Right ventricle myocardium inferior (tissue), 1 donor: ENCODE results near the gene SFXN5. TPM values are rescaled to one million over a fixed set of nuclear protein-coding genes. Genes with fewer than 3 reads are reported as not detected.
"Not testable (repeated sequence)": the region's sequence is repeated elsewhere in the genome, so short reads cannot be mapped to it uniquely, and the experiment has no call there.

ENCODE experiments used
- ATAC-seq: fragments of 200-7000 bp; cut with Tn5 transposase; one replicate; pipeline ENCODE4 v1.9.1; 2020; ENCODE audit warnings: mild to moderate bottlenecking, moderate library complexity
- DNase-seq: peaks from one replicate; pipeline ENCODE4 v3.0.0; 2021; ENCODE audit errors: missing footprints
- intact Hi-C: fragments of 100-400 bp; cut with DNase I; formaldehyde crosslinking; loops from one replicate; pipeline ENCODE4 v1.11.0; 2022
- total RNA-seq: library from RNA; stranded (reverse); fragmentation: NEBNext Ultra II Directional; extraction: Animal tissue kit (Norgen Biotek cat#: 25700); gene quantifications from one replicate; pipeline ENCODE4 v1.2.1, GENCODE V29; 2021
- donor health status: DM: no; HTN: yes; CAD: no; lungs with severe emphysema.

SFXN5 gene
- total RNA-seq, 1 donor from 2014 or later = 9.6 TPM

- intact Hi-C loops = no loop called here
- ATAC-seq = no peak
- no peak for DNase-seq
Observed at GRCh38 chr2:73068147-73068546, 3.4 kb downstream of the SFXN5 start.

DNA sequence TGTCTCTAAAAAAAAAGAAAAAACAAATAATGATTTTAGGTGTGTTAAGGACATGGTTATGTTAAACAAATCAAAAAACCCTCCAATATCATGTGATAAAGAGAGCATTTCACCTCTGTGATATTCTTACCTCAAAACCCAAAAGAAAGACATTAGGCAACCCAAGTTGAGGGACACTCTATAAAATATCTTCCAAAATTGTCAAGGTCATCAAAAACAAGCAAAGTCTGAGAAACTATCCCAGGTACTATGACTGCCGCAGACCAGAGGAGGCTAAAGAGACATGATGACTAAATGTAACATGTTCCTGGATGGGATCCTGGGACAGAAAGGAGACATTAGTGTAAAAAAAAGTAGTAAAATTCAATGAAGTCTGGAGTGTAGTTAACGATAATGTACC lies 4.5 kb downstream of the SFXN5 start:
- intact Hi-C loops = no loop called here
- ATAC-seq = no peak
- no peak for DNase-seq

- ATAC-seq, DNase-seq, intact Hi-C loops: not testable (repeated sequence)
Observed at GRCh38 chr2:73065070-73065469, 6.4 kb downstream of the SFXN5 start.

- DNase-seq = no peak
- ATAC-seq = peak; percentile 53
- intact Hi-C loops = no loop called here
Observed at GRCh38 chr2:73063909-73064875, 7.3 kb downstream of the SFXN5 start.

- DNase-seq (no peak), ATAC-seq (no peak)
- intact Hi-C loops = no loop called here
Observed at GRCh38 chr2:73063472-73063871, 8.0 kb downstream of the SFXN5 start.

- DNase-seq = no peak
- intact Hi-C loops = no loop called here
- ATAC-seq = no peak
Observed at GRCh38 chr2:73059106-73059505, 12.4 kb downstream of the SFXN5 start.

DNA sequence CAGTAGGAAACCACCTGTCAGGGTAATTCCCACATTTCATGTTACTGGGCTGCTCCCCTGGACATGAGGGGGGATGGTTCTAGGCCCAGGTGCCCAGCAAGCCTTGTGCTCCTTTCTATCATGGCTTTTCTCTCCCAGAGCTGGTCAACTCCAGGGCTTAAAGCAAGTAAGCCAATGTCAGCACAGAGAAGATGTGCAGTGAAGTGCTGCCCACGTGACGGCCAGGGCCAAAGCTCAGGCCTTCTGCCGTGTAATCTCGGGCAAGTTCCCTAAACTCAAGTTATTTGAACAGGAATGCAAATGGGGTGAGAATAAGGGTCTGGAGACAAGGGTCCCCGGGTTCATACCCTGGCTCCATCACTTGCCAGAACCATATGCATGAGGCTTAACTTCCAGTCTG lies 16.5 kb downstream of the SFXN5 start:
- no peak for ATAC-seq
- intact Hi-C loops = no loop called here

DNA sequence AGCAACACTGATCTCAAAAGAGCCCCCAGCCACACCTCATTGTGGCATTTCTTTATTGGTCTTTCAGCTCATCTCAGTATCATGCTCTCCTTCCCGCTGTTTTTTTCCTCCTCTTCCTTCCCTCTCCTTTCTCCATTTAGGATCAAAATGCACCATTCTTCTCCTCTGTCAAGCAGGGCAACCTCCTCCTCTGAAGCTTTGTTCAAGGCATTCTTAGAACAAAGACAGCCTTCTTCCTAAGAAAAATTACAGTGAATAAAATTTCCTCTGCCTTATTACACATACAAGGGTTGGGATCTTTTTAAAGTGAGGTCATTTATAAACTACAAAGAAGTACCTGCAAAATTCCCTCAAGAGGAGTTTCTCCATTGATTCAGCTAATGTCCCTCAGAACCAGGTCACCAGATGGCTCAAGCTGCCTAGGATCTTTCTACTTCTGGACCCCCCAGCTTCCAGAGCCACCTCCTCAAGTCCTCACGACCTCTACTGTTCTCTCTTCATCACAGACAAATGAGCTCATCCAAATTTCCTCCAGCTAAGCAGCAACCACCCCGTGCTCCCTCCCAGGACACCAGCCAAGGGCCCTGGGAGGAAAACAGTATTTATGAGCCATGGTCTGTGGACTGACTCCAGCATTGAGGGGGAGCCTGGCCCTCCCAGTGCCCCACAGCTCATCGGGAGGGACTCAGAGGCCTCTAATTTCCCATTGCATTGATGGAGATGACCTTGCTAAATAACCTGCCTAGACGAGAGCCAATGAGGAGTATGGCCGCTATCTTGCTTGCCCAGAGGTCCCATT lies 18.0 kb downstream of the SFXN5 start:
- ATAC-seq = no peak
- intact Hi-C loops = no loop called here
- no peak for DNase-seq

More for the DNA sequence above, 16.5 kb downstream of the SFXN5 start:
- DNase-seq = no peak

DNA sequence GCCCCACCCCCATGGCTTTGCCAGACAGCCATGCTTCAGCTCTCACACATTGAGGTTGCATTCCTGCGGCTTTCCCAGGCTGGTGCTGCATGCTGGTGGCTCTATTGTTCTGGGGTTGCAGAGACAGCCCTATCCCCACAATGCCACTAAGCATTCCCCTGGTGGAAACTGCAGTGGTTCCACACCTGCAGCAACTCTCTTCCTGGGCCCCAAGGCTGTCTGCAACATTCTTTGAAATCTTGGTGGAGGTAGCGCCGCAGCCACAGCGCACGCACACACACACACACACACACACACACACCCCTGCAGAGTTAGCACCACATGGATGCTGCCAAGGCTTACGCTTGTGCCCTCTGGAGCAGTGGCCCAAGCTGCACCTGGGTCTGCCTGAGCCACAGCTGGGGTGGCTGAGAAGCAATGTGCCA lies 21.4 kb downstream of the SFXN5 start:
- intact Hi-C loops = no loop called here
- DNase-seq (no peak), ATAC-seq (no peak)

DNA sequence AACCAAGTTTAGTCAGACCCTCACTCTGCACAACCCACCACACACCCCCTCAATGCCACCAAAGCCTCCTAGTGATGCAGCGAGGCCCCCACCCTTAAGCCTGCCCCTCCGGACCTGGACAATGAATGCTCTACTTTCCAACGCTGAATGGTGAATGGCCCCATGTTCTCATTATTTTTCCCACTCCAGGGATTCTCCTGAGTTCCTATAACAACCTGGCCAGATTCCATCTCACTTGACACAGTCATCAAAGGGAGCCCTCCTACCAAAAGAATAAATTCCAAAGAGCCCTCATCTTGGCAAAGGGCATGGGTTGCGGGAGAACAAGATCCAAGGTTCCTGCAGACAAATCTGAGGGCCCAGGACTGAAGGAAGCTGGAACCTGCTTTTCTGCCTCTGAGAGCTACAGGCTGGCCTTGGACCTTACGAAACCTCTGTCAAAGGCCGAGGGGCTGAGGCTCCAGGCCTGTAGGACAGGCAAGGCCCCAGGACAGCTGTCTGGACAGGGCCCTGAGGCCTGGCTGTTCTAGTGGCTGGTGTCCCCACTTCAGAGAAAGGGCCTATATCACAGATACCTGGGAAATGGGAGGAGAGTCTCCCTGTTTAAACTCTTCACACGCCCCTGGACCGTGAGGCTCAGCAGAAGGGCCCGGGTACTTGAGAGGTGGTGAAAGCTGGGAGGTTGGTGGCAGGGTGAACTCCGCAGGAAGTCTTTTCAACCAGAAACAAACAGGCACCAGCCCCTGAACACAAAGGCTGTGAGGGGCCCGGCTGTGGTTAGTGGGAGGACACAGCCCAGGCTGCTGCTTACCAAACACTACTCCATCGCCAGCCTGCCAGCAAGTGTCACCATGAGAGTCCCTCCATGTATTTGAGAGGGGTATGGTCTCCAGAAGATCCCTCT lies 27.3 kb downstream of the SFXN5 start:
- ATAC-seq = no peak
- intact Hi-C loops = no loop called here

DNA sequence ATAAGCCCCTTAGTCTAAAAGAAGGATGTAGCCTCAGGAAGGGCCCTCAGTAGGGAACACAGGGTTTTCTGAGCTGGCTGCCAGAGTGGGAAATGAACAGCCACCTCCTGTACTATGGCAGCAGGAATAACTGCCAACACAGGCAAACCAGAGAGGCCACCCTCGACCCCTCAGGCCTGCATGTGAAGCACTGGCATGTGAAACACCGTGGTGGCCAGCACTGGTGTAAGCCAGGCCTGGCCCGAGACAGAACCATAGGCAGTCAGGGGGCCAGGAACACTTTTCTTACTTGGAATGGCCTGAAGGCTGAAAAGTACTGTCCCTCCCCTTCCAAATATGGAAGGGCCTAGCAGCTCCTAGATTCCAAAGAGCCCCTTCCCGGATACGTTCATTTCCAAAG lies 28.2 kb downstream of the SFXN5 start:
- ATAC-seq (no peak), DNase-seq (no peak)
- intact Hi-C loops = no loop called here

More for the DNA sequence above, 27.3 kb downstream of the SFXN5 start:
- no peak for DNase-seq

- ATAC-seq (no peak), DNase-seq (no peak)
- intact Hi-C loops = no loop called here
Observed at GRCh38 chr2:73037947-73038585, 33.4 kb downstream of the SFXN5 start.

GRCh38 chr2:73036766-73037165 lies 34.7 kb downstream of the SFXN5 start:
- intact Hi-C loops = no loop called here
- DNase-seq = peak; percentile 68
- ATAC-seq = no peak

- intact Hi-C loops = no loop called here
- peak; percentile 70 for DNase-seq
- no peak for ATAC-seq
Observed at GRCh38 chr2:73035899-73036711, 35.4 kb downstream of the SFXN5 start.

GRCh38 chr2:73034661-73035375 lies 36.7 kb downstream of the SFXN5 start:
- DNase-seq (no peak), ATAC-seq (no peak)
- intact Hi-C loops = no loop called here

DNA sequence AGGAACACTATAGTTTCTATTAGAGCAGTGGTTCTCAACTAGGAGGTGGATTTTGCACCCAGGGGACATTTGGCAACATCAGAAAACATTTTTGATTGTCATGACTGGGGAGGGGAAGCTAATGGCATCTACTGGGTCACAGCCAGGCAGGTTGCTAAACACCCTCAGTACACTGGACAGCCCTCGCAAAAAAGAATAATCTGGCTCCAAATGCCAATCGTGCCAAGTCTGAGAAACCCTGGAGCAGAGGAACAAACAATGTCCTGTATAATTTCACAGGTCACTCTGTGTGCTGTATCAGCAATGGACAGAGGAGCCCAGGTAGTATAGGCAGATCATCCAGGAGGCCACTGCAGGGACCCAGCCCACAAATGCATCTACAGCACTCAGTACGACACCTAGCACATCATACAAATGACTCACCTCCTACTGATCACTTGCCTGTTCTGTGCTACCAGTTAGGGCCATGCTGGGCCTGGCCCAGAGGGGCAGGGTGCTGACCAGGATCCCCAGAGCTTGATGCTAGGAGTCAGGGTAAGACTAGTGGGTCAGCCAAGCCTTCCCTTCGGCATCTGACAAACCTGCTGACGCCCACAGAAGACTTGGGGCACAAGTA lies 37.6 kb downstream of the SFXN5 start:
- intact Hi-C loops = no loop called here
- ATAC-seq = no peak

More for the DNA sequence above, 37.6 kb downstream of the SFXN5 start:
- DNase-seq = no peak
